PC-3 (cell line): ENCODE measurements around the gene RINL. TPM values are rescaled to one million over a fixed set of nuclear protein-coding genes. Genes with fewer than 3 reads are reported as not detected.
A peak's percentile ranks its signal among the peaks of the same experiment; 100 is the strongest.

Source experiments
- ATAC-seq: fragments of 200-7000 bp; cut with Tn5 transposase; 2 replicates; pipeline ENCODE4 v1.9.1; 2020; ENCODE audit warnings: mild to moderate bottlenecking, moderate library complexity
- BruUV-seq: library from RNA; stranded (reverse); fragments of 400-500 nt; replicated peaks from 2 replicates; lab custom pipeline; 2021; lab: Mats Ljungman, UMichigan
- CTCF ChIA-PET: fragments of 300-600 bp; sonication (Branson Sonifier 250); formaldehyde crosslinking; loops from one replicate; lab custom pipeline; 2022; ENCODE audit warnings: antibody characterized with exemption; lab: Charles Lee
- POLR2A ChIA-PET: fragments of 300-600 bp; sonication (Branson Sonifier 250); formaldehyde crosslinking; loops from one replicate; lab custom pipeline; 2022; ENCODE audit warnings: antibody characterized with exemption; ENCODE audit not compliant: unreplicated experiment; lab: Charles Lee
- DNase-seq: peaks from one replicate; pipeline ENCODE4 v3.0.0-alpha.2; 2015
- H2AFZ ChIP-seq: fragments of 300-600 bp; sonication (generic); 2 replicates; pipeline ENCODE4 v1.6.0; 2016; ENCODE audit warnings: antibody characterized with exemption, low read length
- H3F3A ChIP-seq: fragments of 300-600 bp; sonication (generic); one replicate; pipeline ENCODE4 v1.6.0; 2017; ENCODE audit warnings: antibody characterized with exemption, low read length, control low read depth, mild to moderate bottlenecking; ENCODE audit not compliant: unreplicated experiment
- H3K27ac ChIP-seq: fragments of 300-600 bp; sonication (generic); 2 replicates; pipeline ENCODE4 v1.5.1; 2016; ENCODE audit warnings: mild to moderate bottlenecking, low read length
- H3K27me3 ChIP-seq: fragments of 300-600 bp; sonication (generic); 2 replicates; pipeline ENCODE4 v1.6.1; 2016; ENCODE audit warnings: low read length, mixed read lengths
- H3K36me3 ChIP-seq: fragments of 300-600 bp; sonication (generic); 2 replicates; pipeline ENCODE4 v1.6.1; 2016; ENCODE audit warnings: low read depth, mixed run types, low read length, mixed read lengths
- H3K4me1 ChIP-seq: fragments of 300-600 bp; sonication (generic); 2 replicates; pipeline ENCODE4 v1.5.1; 2016; ENCODE audit warnings: low read length; ENCODE audit not compliant: insufficient read depth
- H3K4me2 ChIP-seq: fragments of 300-600 bp; sonication (generic); 2 replicates; pipeline ENCODE4 v1.6.0; 2016; ENCODE audit warnings: low read length
- H3K4me3 ChIP-seq: fragments of 300-600 bp; sonication (generic); 2 replicates; pipeline ENCODE4 v1.5.1; 2016; ENCODE audit warnings: mild to moderate bottlenecking, low read length, mixed read lengths
- H3K79me2 ChIP-seq: fragments of 300-600 bp; sonication (generic); 2 replicates; pipeline ENCODE4 v1.6.1; 2017; ENCODE audit warnings: low read length, mixed read lengths
- H3K9ac ChIP-seq: fragments of 300-600 bp; sonication (generic); 2 replicates; pipeline ENCODE4 v1.6.0; 2016; ENCODE audit warnings: mild to moderate bottlenecking, low read length
- H3K9me2 ChIP-seq: fragments of 300-600 bp; sonication (generic); replicated peaks from 2 replicates; pipeline ENCODE4 v1.6.1; 2016; ENCODE audit warnings: mixed run types, low read length, mixed read lengths
- H3K9me3 ChIP-seq: fragments of 300-600 bp; sonication (generic); 2 replicates; pipeline ENCODE4 v1.6.1; 2016; ENCODE audit warnings: low read length, mixed read lengths
- H4K20me1 ChIP-seq: fragments of 300-600 bp; sonication (generic); 2 replicates; pipeline ENCODE4 v1.6.1; 2016; ENCODE audit warnings: low read length, mixed read lengths
- CTCF ChIP-seq: fragments of 300-600 bp; sonication (generic); conservative IDR thresholded peaks from 2 replicates; pipeline ENCODE4 v1.5.1; 2017; ENCODE audit warnings: antibody characterized with exemption, low read depth, mild to moderate bottlenecking, low read length
- EZH2 ChIP-seq: fragments of 300-600 bp; sonication (generic); IDR thresholded peaks from one replicate; pipeline ENCODE4 v1.6.1; 2017; ENCODE audit warnings: antibody characterized with exemption, mild to moderate bottlenecking, low read length; ENCODE audit not compliant: unreplicated experiment
- EZH2phosphoT487 ChIP-seq: fragments of 300-600 bp; sonication (generic); IDR thresholded peaks from 2 replicates; pipeline ENCODE4 v1.6.1; 2018; ENCODE audit warnings: mild to moderate bottlenecking, antibody characterized with exemption, low read length, borderline replicate concordance
- intact Hi-C: fragments of 100-400 bp; cut with micrococcal nuclease; formaldehyde crosslinking; loops from 2 replicates; pipeline ENCODE4 v1.9.0; 2023
- total RNA-seq: library from RNA; depleted of rRNA; stranded (reverse); fragments of >200 nt; gene quantifications from 2 replicates; pipeline ENCODE4 v1.2.3, GENCODE V29; 2014

Gene RINL
- total RNA-seq, 1 experiment from 2014 or later = 3.2 TPM

GRCh38 chr19:38836983-38837626 is 41.0 kb downstream of the RINL start:
- Histone ChIP-seq H3K36me3 (peaks cover 40% of the 10 kb centered on the region), H3K9me3 (no peaks in the 10 kb centered on the region), H3K79me2 (peaks cover 16% of the 10 kb centered on the region; the same call in 1 of the 2 replicates), H3K4me1 (peaks cover 60% of the 10 kb centered on the region), H3K27me3 (no peaks in the 10 kb centered on the region), H3K9me2 (no peaks in the 10 kb centered on the region), H3K9ac (peak overlapping the region; percentile 92), H3F3A (peaks cover 10% of the 10 kb centered on the region), H3K4me2 (peak overlapping the region; percentile 62), H3K27ac (peak overlapping the region; percentile 99), H3K4me3 (peak overlapping the region; percentile 28; the same call in 1 of the 2 replicates), H2AFZ (no peak overlapping the region), H4K20me1 (peaks cover 7% of the 10 kb centered on the region; the same call in 1 of the 2 replicates)
- TF ChIP-seq CTCF (no peak), EZH2phosphoT487 (no peak), EZH2 (no peak)
- no peak for ATAC-seq
- BruUV-seq = TSS peak; percentile 32
- no peak for DNase-seq
- ChIA-PET POLR2A (interaction anchor here (0.5 to 0.7 kb wide), 3 partner anchors 104 to 293 kb away, joined by 3 to 4 read pairs (median 4); no protein-coding TSS in a partner anchor), CTCF (interaction anchor here (0.6 kb wide), 1 partner anchor 72 kb away, joined by 3 read pairs; no protein-coding TSS in a partner anchor)
- intact Hi-C loops = loop anchor here (5.0 kb wide), 2 partner anchors 105 to 200 kb away; no protein-coding TSS in a partner anchor

GRCh38 chr19:38836159-38836982 is 41.7 kb downstream of the RINL start:
- CTCF ChIA-PET = no interaction called here
- Histone ChIP-seq H3K9me3 (no peaks in the 10 kb centered on the region), H4K20me1 (peaks cover 2% of the 10 kb centered on the region; the same call in 1 of the 2 replicates), H3K4me2 (peak overlapping the region; percentile 62), H3F3A (peaks cover 8% of the 10 kb centered on the region), H3K9ac (peak overlapping the region; percentile 92), H3K4me1 (peaks cover 60% of the 10 kb centered on the region), H3K9me2 (no peaks in the 10 kb centered on the region), H3K27ac (peak overlapping the region; percentile 99), H3K4me3 (no peak overlapping the region), H3K27me3 (no peaks in the 10 kb centered on the region), H3K36me3 (peaks cover 33% of the 10 kb centered on the region), H2AFZ (no peak overlapping the region), H3K79me2 (peaks cover 10% of the 10 kb centered on the region; the same call in 1 of the 2 replicates)
- POLR2A ChIA-PET = no interaction called here
- BruUV-seq = no TSS peak
- ATAC-seq (no peak), DNase-seq (no peak)
- TF ChIP-seq EZH2 (no peak), CTCF (no peak), EZH2phosphoT487 (no peak)
- intact Hi-C loops = loop anchor here (5.0 kb wide), 2 partner anchors 104 to 199 kb away; no protein-coding TSS in a partner anchor
